GM21619 (cell line): ENCODE measurements around the gene DOCK10.

ENCODE experiments used
- ATAC-seq: cut with Tn5 transposase; IDR thresholded peaks from one replicate; pipeline ENCODE4 v1.9.1; 2021; ENCODE audit not compliant: unreplicated experiment

DOCK10 gene

DNA sequence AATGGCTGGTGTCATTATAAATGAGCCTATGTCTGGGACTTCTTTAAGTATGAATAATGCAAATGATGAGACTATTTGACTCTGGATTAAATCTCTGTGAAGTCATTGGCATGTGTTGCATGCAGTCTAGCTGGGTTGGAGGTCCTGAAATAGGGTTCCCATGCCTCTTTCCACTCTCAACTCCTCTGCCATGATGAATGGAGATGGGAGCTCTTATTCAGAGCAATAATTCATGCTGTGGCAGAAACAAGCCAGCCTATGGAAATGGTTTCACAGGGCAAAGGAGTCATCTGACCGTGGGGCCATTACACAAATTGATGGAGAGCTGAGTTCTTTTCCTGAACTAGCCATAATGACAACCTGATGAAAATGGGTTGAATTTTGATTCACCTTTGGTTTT lies 310.6 kb downstream of the DOCK10 start:
- no peak for ATAC-seq

DNA sequence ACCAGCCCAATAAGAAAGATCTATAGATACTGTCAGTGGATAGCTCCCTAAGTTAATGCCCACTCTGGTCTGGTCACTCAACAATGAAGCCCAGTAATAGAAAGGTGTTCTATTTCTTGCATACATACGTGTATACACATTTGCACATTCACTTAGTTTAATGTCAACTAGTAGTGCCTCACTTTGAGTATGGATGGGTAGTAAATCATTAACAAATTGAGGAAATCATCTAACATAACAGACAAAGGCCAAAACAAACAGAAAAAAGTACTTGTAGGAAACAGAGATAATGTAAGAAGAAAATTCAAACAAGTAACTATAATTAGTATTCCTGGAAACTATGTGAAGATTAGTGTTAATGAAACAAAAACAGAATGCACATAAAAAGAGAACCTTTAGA lies 312.8 kb downstream of the DOCK10 start:
- no peak for ATAC-seq

DNA sequence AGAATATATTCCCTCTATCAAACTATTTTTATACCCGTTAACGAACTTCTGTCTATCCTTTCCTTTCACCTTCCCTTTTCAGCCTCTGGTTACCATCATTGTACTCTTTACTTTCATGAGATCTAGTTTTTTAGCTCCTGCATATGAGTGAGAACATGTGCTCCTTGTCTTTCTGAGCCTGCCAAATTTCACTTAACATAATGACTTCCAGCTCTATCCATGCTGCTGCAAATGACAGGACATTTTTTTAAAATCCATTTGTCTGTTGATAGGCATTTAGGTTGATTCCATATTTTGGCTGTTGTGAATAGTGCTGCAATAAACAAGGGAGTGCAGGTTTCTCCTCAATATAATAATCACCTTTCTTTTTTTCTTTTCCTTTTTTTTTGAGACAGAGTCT lies 317.9 kb downstream of the DOCK10 start:
- ATAC-seq, result no peak

DNA sequence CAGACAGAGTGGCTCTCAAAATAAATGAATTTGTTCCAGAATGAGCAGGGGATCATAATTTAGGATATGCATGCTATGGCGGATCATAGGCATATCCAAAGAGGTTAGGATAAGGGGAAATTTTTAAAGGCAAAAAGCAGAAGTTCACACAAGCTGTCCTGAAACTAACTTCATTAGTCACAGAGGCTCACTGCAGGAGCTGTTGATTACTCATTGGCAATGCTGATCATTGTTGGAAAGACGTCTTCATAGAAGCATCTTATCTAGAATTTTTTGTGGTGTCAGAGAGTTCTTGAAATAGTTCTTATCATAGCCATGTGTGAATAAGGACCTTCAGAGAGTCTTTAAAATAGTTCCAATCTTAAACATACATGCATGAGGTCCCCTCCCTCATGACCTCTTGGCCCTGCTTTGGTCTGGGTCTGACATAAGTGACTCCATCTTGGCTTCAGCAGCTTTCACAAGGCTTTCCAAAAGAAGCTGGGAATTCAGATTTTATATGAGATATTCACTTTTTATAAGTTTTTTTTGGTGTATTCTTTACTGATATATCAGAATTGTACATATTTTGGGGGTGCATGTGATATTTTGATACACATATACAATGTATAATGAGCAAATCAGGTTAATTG lies 318.6 kb downstream of the DOCK10 start:
- ATAC-seq, result peak; percentile 80

DNA sequence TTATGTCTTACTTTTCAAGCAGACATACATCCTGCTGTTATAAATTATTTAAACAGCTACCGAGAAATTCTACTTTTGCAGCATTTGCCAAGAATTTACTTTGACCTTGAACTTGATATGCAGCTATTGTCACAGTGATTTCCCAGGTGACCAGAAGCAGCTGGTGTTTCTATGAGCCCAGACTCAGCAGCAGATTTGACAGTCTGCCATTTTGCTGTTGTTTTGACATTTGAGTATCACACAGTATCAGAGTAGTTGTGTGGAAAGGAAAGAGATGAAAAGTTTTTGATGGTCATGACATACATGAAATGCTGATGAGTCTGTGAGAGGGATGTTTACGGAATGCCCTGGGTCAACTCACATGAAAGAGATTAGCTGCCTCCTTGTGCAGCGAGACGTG lies 319.5 kb downstream of the DOCK10 start:
- no peak for ATAC-seq

DNA sequence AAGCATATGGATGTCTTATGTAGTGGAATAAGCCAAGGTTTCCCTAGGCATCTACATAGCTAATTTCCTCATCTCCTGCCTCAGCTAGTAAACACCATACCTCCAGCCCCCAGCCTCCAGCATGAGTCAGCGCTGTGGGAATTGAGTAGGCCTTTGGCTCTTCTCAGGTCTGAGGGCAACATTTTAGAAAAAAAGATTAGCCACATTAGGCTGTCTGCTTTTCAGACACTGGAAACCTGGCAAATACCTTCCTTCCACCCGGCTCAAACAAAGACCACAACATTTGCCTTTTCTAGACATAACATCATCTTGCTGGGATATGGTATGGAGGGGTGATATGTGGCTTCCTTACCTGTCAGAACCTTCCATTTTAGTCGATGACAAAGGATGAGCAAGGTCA lies 320.0 kb downstream of the DOCK10 start:
- ATAC-seq, result no peak

DNA sequence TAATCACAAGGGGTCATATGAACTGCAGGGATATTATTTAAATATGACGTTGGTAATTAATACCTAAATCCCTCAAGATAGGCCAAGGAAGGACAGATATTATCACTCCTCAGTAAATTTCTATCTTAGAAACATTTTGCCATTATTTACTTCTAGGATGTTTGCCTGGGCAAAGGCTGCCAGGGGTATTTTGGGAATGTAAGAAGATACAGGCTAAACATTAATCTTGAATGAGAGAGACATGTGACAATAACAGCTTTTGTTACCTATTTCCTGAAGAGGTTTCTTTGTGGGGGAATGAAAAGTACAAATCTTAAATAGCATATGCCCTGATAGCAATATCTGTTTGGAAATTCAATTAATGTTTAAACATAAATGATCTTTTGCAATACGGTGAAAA lies 325.3 kb downstream of the DOCK10 start:
- no peak for ATAC-seq

DNA sequence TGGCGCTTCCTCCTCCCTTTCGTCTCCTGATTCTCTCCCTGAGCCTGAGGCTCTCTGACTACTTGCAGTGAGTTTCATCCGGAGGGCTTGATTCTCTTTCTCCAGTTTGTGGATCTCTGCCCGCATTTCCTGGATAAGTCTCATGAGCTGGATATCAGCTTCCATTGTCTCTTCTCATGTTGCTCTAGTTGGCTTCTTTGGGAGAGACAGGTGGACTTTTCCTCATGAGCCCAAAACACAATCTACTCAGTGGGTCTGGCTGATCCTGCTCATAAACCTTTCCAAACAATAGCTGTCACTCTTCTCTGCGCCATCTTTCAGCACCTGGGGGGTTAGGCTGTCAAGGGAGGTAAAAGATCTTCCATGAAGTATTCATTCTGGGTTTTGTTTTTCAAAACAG lies 326.1 kb downstream of the DOCK10 start, which contains the start of gene CCDC195:
TSS of gene CCDC195 (minus strand) at position 165 of the 400 bp plus-strand sequence. CDS start at position 165, 0 bp downstream.
- no peak for ATAC-seq
